ENCODE results near the gene MSH2.

The MSH2 gene

GRCh38 chr2:47485751-47486300, 82.9 kb downstream of the MSH2 start:
- TF ChIP-seq FOXP2 (optimal IDR thresholded peaks at IDR 0.05; ENCODE audit: borderline replicate concordance, extremely low read depth, extremely low read length, insufficient read depth) = no peak
- no peak for TF ChIP-seq SIN3A (IDR thresholded peaks at IDR 0.05; ENCODE audit: borderline replicate concordance, insufficient read depth, low read length)
- no peak for TF ChIP-seq POLR2AphosphoS5 (IDR thresholded peaks at IDR 0.05; ENCODE audit: low read depth, low read length)
- TF ChIP-seq, protein P1, sequence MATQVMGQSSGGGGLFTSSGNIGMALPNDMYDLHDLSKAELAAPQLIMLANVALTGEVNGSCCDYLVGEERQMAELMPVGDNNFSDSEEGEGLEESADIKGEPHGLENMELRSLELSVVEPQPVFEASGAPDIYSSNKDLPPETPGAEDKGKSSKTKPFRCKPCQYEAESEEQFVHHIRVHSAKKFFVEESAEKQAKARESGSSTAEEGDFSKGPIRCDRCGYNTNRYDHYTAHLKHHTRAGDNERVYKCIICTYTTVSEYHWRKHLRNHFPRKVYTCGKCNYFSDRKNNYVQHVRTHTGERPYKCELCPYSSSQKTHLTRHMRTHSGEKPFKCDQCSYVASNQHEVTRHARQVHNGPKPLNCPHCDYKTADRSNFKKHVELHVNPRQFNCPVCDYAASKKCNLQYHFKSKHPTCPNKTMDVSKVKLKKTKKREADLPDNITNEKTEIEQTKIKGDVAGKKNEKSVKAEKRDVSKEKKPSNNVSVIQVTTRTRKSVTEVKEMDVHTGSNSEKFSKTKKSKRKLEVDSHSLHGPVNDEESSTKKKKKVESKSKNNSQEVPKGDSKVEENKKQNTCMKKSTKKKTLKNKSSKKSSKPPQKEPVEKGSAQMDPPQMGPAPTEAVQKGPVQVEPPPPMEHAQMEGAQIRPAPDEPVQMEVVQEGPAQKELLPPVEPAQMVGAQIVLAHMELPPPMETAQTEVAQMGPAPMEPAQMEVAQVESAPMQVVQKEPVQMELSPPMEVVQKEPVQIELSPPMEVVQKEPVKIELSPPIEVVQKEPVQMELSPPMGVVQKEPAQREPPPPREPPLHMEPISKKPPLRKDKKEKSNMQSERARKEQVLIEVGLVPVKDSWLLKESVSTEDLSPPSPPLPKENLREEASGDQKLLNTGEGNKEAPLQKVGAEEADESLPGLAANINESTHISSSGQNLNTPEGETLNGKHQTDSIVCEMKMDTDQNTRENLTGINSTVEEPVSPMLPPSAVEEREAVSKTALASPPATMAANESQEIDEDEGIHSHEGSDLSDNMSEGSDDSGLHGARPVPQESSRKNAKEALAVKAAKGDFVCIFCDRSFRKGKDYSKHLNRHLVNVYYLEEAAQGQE (IDR thresholded peaks at IDR 0.05; ENCODE audit: insufficient read depth in 1 of 2, low read depth in 2 of 2, low read length in 2 of 2) = no peak
- no peak for TF ChIP-seq TAF1 (IDR thresholded peaks at IDR 0.05; ENCODE audit: borderline replicate concordance, insufficient read depth, low read length)

GRCh38 chr2:47486841-47487497, 84.0 kb downstream of the MSH2 start:
- TF ChIP-seq POLR2AphosphoS5 (IDR thresholded peaks at IDR 0.05; ENCODE audit: low read depth, low read length) (no peak), SIN3A (IDR thresholded peaks at IDR 0.05; ENCODE audit: borderline replicate concordance, insufficient read depth, low read length) (no peak), TAF1 (IDR thresholded peaks at IDR 0.05; ENCODE audit: borderline replicate concordance, insufficient read depth, low read length) (no peak), FOXP2 (optimal IDR thresholded peaks at IDR 0.05; ENCODE audit: borderline replicate concordance, extremely low read depth, extremely low read length, insufficient read depth) (no peak)
- TF ChIP-seq, protein P1 (IDR thresholded peaks at IDR 0.05; ENCODE audit: insufficient read depth in 1 of 2, low read depth in 2 of 2, low read length in 2 of 2) = no peak

- no peak for TF ChIP-seq FOXP2 (optimal IDR thresholded peaks at IDR 0.05; ENCODE audit: borderline replicate concordance, extremely low read depth, extremely low read length, insufficient read depth)
- no peak for TF ChIP-seq TAF1 (IDR thresholded peaks at IDR 0.05; ENCODE audit: borderline replicate concordance, insufficient read depth, low read length)
- TF ChIP-seq SIN3A (IDR thresholded peaks at IDR 0.05; ENCODE audit: borderline replicate concordance, insufficient read depth, low read length) = no peak
- TF ChIP-seq, protein P1 (IDR thresholded peaks at IDR 0.05; ENCODE audit: insufficient read depth in 1 of 2, low read depth in 2 of 2, low read length in 2 of 2) = no peak
- TF ChIP-seq POLR2AphosphoS5 (IDR thresholded peaks at IDR 0.05; ENCODE audit: low read depth, low read length) = no peak
Measured at GRCh38 chr2:47487498-47487875, 84.5 kb downstream of the MSH2 start.

DNA sequence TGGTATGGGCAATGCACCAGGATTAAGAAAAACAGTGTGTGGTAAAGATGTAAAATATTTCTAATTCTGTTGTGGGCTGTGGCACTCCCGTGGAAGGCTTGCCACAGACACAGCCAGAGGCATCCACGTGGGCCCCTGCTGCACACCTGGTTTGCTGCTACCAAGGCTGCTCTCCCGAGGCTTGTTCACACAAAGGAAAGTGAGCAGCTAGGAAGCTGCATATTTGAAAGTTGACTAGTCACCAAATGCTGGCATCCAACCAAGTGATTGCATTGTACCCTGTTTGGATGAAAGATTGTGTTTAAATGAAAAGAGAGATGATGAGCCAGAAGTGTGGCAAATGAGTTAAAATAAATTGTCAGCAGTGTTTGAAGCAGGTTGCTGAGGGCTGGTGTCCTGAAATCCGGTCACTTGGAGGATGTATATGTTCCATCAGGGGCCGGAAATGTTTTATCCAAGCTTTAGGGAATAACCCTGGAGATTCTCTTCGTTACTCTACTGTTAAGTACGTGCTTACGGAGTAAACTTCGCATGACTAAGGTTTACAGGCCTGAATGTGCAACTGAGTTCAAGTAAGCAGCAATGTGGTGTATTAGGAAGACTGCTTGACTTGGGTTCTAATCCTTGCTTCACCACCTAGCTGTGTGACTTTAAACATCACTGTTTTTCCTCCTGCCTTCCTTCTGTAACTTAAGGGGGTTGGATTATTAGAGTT, 86.1 kb downstream of the MSH2 start:
- TF ChIP-seq, protein P1 (IDR thresholded peaks at IDR 0.05; ENCODE audit: insufficient read depth in 1 of 2, low read depth in 2 of 2, low read length in 2 of 2) = no peak
- no peak for TF ChIP-seq SIN3A (IDR thresholded peaks at IDR 0.05; ENCODE audit: borderline replicate concordance, insufficient read depth, low read length)
- TF ChIP-seq TAF1 (IDR thresholded peaks at IDR 0.05; ENCODE audit: borderline replicate concordance, insufficient read depth, low read length) = no peak
- TF ChIP-seq FOXP2 (optimal IDR thresholded peaks at IDR 0.05; ENCODE audit: borderline replicate concordance, extremely low read depth, extremely low read length, insufficient read depth) = no peak
- TF ChIP-seq POLR2AphosphoS5 (IDR thresholded peaks at IDR 0.05; ENCODE audit: low read depth, low read length) = no peak

Data from PFSK-1 (cell line).